CD14-positive monocyte (primary cell): ENCODE results near the gene BORCS5. TPM values are rescaled to one million over a fixed set of nuclear protein-coding genes. Genes with fewer than 3 reads are reported as not detected.
A peak's percentile ranks its signal among the peaks of the same experiment; 100 is the strongest.

Source experiments
- DNase-seq, 3 donors: peaks; one replicate each; pipeline ENCODE4 v3.0.0-alpha.2; 2011 to 2022
- H2AFZ ChIP-seq: 2 replicates; pipeline ENCODE4 v1.6.0; 2012; ENCODE audit warnings: mild to moderate bottlenecking, low read depth, low read length, inconsistent platforms; ENCODE audit not compliant: insufficient read depth, poor library complexity, severe bottlenecking
- H3K27ac ChIP-seq, 2 donors: 1 replicate in 1 of 2; 2 replicates in 1 of 2; pipeline ENCODE4 v1.5.1; 2012 to 2013; ENCODE audit warnings: low read length in 2 of 2, control low read depth in 1 of 2, inconsistent platforms in 1 of 2, low read depth in 1 of 2, mild to moderate bottlenecking in 1 of 2
- H3K27me3 ChIP-seq, 2 donors: one replicate each; pipeline versions ENCODE4 v1.6.0 to v1.6.1; 2011 to 2013; ENCODE audit warnings: low read length in 2 of 2; ENCODE audit not compliant: control insufficient read depth in 2 of 2, insufficient read depth in 2 of 2
- H3K36me3 ChIP-seq, 2 donors: replicated peaks in 1 of 2; 1 replicate in 1 of 2; 2 replicates in 1 of 2; pipeline versions ENCODE4 v1.5.1 to v1.6.1; 2012 to 2013; ENCODE audit warnings: low read length in 2 of 2, control low read depth in 1 of 2, inconsistent platforms in 1 of 2, mild to moderate bottlenecking in 1 of 2; ENCODE audit not compliant: insufficient read depth in 2 of 2, control insufficient read depth in 1 of 2
- H3K4me1 ChIP-seq, 2 donors: 1 replicate in 1 of 2; 2 replicates in 1 of 2; pipeline versions ENCODE4 v1.5.1 to v1.6.1; 2012 to 2013; ENCODE audit warnings: low read length in 2 of 2, control low read depth in 1 of 2, inconsistent platforms in 1 of 2, mild to moderate bottlenecking in 1 of 2, moderate library complexity in 1 of 2; ENCODE audit not compliant: insufficient read depth in 2 of 2, control insufficient read depth in 1 of 2
- H3K4me2 ChIP-seq: replicated peaks from 2 replicates; pipeline ENCODE3; 2012; ENCODE audit warnings: low read length, moderate library complexity, mild to moderate bottlenecking; ENCODE audit not compliant: poor library complexity, severe bottlenecking; ENCODE audit errors: extremely low read depth
- H3K4me3 ChIP-seq, 3 experiments: fragments of 200-600 bp in 1 of 3; sonication (generic) in 1 of 3; replicated peaks in 1 of 3; 1 replicate in 2 of 3; 2 replicates in 1 of 3; pipeline ENCODE4 v1.5.1; 2011 to 2013; ENCODE audit warnings: low read length in 3 of 3, mild to moderate bottlenecking in 3 of 3, control low read depth in 2 of 3, low read depth in 2 of 3, inconsistent platforms in 1 of 3, moderate library complexity in 1 of 3
- H3K79me2 ChIP-seq: 2 replicates; pipeline ENCODE4 v1.6.0; 2012; ENCODE audit warnings: mild to moderate bottlenecking, control low read depth, inconsistent platforms, low read length, moderate library complexity; ENCODE audit not compliant: insufficient read depth
- H3K9ac ChIP-seq: 2 replicates; pipeline ENCODE4 v1.6.0; 2017; ENCODE audit warnings: low read length, mild to moderate bottlenecking; ENCODE audit not compliant: insufficient read depth, poor library complexity, severe bottlenecking
- H3K9me3 ChIP-seq, 2 donors: replicated peaks in 1 of 2; 1 replicate in 1 of 2; 2 replicates in 1 of 2; pipeline versions ENCODE4 v1.5.1 to v1.6.1; 2012 to 2013; ENCODE audit warnings: low read length in 2 of 2, control low read depth in 1 of 2; ENCODE audit not compliant: control insufficient read depth in 1 of 2, insufficient read depth in 1 of 2
- H4K20me1 ChIP-seq: 2 replicates; pipeline ENCODE4 v1.6.0; 2012; ENCODE audit warnings: mild to moderate bottlenecking, low read length, control low read depth, moderate library complexity; ENCODE audit not compliant: insufficient read depth
- H3K27ac Mint-ChIP-seq, 7 donors: one replicate each; pipeline ENCODE4 v1.8.0; 2020; ENCODE audit warnings: mild to moderate bottlenecking in 7 of 7, mixed read lengths in 7 of 7, moderate library complexity in 6 of 7, inconsistent platforms in 2 of 7
- H3K27me3 Mint-ChIP-seq, 3 donors: one replicate each; pipeline ENCODE4 v1.8.0; 2021 to 2022; ENCODE audit warnings: low read depth in 3 of 3, mild to moderate bottlenecking in 3 of 3, mixed read lengths in 3 of 3, moderate library complexity in 3 of 3, inconsistent platforms in 1 of 3
- H3K36me3 Mint-ChIP-seq, 2 donors: one replicate each; pipeline ENCODE4 v1.8.0; 2020; ENCODE audit warnings: mixed read lengths in 2 of 2, inconsistent platforms in 1 of 2, mild to moderate bottlenecking in 1 of 2
- H3K4me1 Mint-ChIP-seq: one replicate; pipeline ENCODE4 v1.8.0; 2020; ENCODE audit warnings: mild to moderate bottlenecking, mixed read lengths
- H3K4me3 Mint-ChIP-seq, 2 donors: one replicate each; pipeline ENCODE4 v1.8.0; 2020; ENCODE audit warnings: mild to moderate bottlenecking in 2 of 2, mixed read lengths in 2 of 2, moderate library complexity in 1 of 2
- H3K9me3 Mint-ChIP-seq, 7 donors: one replicate each; pipeline ENCODE4 v1.8.0; 2020 to 2022; ENCODE audit warnings: mixed read lengths in 7 of 7, mild to moderate bottlenecking in 6 of 7, moderate library complexity in 6 of 7, inconsistent platforms in 2 of 7
- WGBS: methylation state at CpG from one replicate; pipeline ENCODE4 v1.1.5; 2013; ENCODE audit warnings: missing lambda C conversion rate; ENCODE audit not compliant: insufficient coverage; 5-methylcytosine and 5-hydroxymethylcytosine counted together
- intact Hi-C, 2 donors: fragments of 100-400 bp; cut with micrococcal nuclease; formaldehyde crosslinking; loops; one replicate each; pipeline versions ENCODE4 v1.15.0 to v1.15.1; 2023
- polyA plus RNA-seq, 3 donors: library from polyadenylated mRNA; depleted of rRNA in 1 of 3; unstranded in 2 of 3; stranded (reverse) in 1 of 3; fragments of 300-500 nt in 2 of 3; fragments of >200 nt in 1 of 3; fragmentation: Illumina TruSeq in 2 of 3; gene quantifications; 1 replicate in 2 of 3; 2 replicates in 1 of 3; pipeline ENCODE4 v1.2.3, GENCODE V29; 2012 to 2021
- TF ChIP-seq, protein P1 (sequence below): fragments of 200-600 bp; IDR thresholded peaks from one replicate; pipeline ENCODE4 v1.8.0; 2022; ENCODE audit warnings: antibody characterized with exemption, mild to moderate bottlenecking

Gene BORCS5
- polyA plus RNA-seq, 3 donors = 8.5 to 15.1 (median 9.6) TPM

- intact Hi-C loops = loop anchor here in 1 of 2 donors (5.0 kb wide), 1 partner anchor 35 kb away; no protein-coding TSS in a partner anchor
- Mint-ChIP-seq H3K4me1 (peaks cover 7% of the 10 kb centered on the region), H3K27me3 (no peaks in the 10 kb centered on the region), H3K27ac (peak overlapping the region in 1 of 7 donors; percentile 15), H3K36me3 (peaks cover 17 to 25% of the 10 kb centered on the region in 2 donors), H3K4me3 (no peak overlapping the region), H3K9me3 (peaks cover 0 to 3% (median 0%) of the 10 kb centered on the region in 7 donors)
- Histone ChIP-seq H3K9me3 (no peaks in the 10 kb centered on the region), H3K4me1 (no peaks in the 10 kb centered on the region), H3K27ac (no peak overlapping the region), H3K4me3 (no peak overlapping the region), H3K9ac (no peak overlapping the region), H3K36me3 (peaks cover 0 to 19% of the 10 kb centered on the region in 2 donors), H3K27me3 (no peaks in the 10 kb centered on the region), H4K20me1 (no peaks in the 10 kb centered on the region), H2AFZ (no peak overlapping the region), H3K4me2 (no peak overlapping the region), H3K79me2 (no peaks in the 10 kb centered on the region)
- TF ChIP-seq, protein P1, sequence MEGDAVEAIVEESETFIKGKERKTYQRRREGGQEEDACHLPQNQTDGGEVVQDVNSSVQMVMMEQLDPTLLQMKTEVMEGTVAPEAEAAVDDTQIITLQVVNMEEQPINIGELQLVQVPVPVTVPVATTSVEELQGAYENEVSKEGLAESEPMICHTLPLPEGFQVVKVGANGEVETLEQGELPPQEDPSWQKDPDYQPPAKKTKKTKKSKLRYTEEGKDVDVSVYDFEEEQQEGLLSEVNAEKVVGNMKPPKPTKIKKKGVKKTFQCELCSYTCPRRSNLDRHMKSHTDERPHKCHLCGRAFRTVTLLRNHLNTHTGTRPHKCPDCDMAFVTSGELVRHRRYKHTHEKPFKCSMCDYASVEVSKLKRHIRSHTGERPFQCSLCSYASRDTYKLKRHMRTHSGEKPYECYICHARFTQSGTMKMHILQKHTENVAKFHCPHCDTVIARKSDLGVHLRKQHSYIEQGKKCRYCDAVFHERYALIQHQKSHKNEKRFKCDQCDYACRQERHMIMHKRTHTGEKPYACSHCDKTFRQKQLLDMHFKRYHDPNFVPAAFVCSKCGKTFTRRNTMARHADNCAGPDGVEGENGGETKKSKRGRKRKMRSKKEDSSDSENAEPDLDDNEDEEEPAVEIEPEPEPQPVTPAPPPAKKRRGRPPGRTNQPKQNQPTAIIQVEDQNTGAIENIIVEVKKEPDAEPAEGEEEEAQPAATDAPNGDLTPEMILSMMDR = no peak
- DNase-seq = peak in 1 of 3 donors; percentile 52
- WGBS = no CpG with 5 or more reads among the region's 2 CpGs
These were observed 80.0 kb downstream of the BORCS5 start for GRCh38 chr12:12436831-12437345.

DNA sequence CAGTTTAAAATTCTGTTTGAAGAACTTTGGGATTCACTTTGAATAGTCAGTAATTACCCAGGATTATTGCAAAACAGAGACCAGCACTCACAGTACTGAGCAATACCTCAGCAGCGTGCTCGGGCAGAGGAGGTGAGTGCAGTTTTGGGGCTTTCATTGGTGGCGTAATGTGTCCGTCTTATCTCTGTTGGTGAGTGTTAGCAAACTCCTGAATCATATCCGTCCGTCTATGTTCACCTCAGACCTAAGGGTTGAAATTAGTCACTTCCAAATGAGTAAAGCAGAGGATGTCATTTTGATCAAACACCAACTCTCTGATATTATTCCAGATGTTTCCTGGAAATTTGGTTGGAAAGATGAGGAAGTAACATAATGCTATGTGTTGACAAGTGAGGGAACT, 82.8 kb downstream of the BORCS5 start:
- H3K4me1 ChIP-seq = no peaks in the 10 kb centered on the region
- DNase-seq = peak; percentile 47 to 90 (median 57)

More for the DNA sequence above, 82.8 kb downstream of the BORCS5 start:
- intact Hi-C loops = loop anchor here in 1 of 2 donors (5.0 to 10.0 kb wide), 3 partner anchors 37 to 125 kb away; partner anchors contain the start of gene DUSP16
- peaks cover 17 to 31% of the 10 kb centered on the region in 2 donors for H3K36me3 Mint-ChIP-seq
- H3K79me2 ChIP-seq = no peaks in the 10 kb centered on the region
- no peaks in the 10 kb centered on the region for H3K27me3 Mint-ChIP-seq
- H3K4me3 ChIP-seq = no peak overlapping the region
- no peak overlapping the region for H3K27ac ChIP-seq
- H2AFZ ChIP-seq = no peak overlapping the region
- H3K4me3 Mint-ChIP-seq = no peak overlapping the region
- peaks cover 0 to 3% (median 0%) of the 10 kb centered on the region in 7 donors for H3K9me3 Mint-ChIP-seq
- H3K36me3 ChIP-seq = peaks cover 0 to 19% of the 10 kb centered on the region in 2 donors
- no peak overlapping the region for H3K9ac ChIP-seq
- H3K4me1 Mint-ChIP-seq = peaks cover 7% of the 10 kb centered on the region
- H3K4me2 ChIP-seq = no peak overlapping the region
- peak overlapping the region in 4 of 7 donors; percentile 19 to 76 (median 60) for H3K27ac Mint-ChIP-seq
- no CpG with 5 or more reads among the region's 6 CpGs for WGBS
- H3K27me3 ChIP-seq = no peaks in the 10 kb centered on the region
- no peaks in the 10 kb centered on the region for H3K9me3 ChIP-seq
- no peaks in the 10 kb centered on the region for H4K20me1 ChIP-seq
- TF ChIP-seq, protein P1 = no peak
